Activated naive CD8-positive, alpha-beta T cell (primary cell): ENCODE results near the gene CORIN.
A peak's percentile ranks its signal among the peaks of the same experiment; 100 is the strongest.

ENCODE experiments used
- H3K27ac Mint-ChIP-seq: one replicate; pipeline ENCODE4 v1.8.0; 2021; ENCODE audit warnings: mixed read lengths
- H3K27me3 Mint-ChIP-seq: one replicate; pipeline ENCODE4 v1.8.0; 2021; ENCODE audit warnings: mixed read lengths
- H3K36me3 Mint-ChIP-seq: one replicate; pipeline ENCODE4 v1.8.0; 2021; ENCODE audit warnings: mixed read lengths
- H3K4me1 Mint-ChIP-seq: one replicate; pipeline ENCODE4 v1.8.0; 2021; ENCODE audit warnings: low read depth, mixed read lengths
- H3K4me3 Mint-ChIP-seq: one replicate; pipeline ENCODE4 v1.8.0; 2021; ENCODE audit warnings: mild to moderate bottlenecking, mixed read lengths
- H3K9me3 Mint-ChIP-seq: one replicate; pipeline ENCODE4 v1.8.0; 2021; ENCODE audit warnings: low read depth, mixed read lengths

CORIN gene

GRCh38 chr4:47848041-47848440 lies 10.2 kb upstream of the CORIN start:
- no peak overlapping the region for H3K4me3 Mint-ChIP-seq
- no peaks in the 10 kb centered on the region for H3K4me1 Mint-ChIP-seq
- no peak overlapping the region for H3K27ac Mint-ChIP-seq
- no peaks in the 10 kb centered on the region for H3K9me3 Mint-ChIP-seq
- peaks cover 37% of the 10 kb centered on the region for H3K36me3 Mint-ChIP-seq
- no peaks in the 10 kb centered on the region for H3K27me3 Mint-ChIP-seq

- H3K4me1 Mint-ChIP-seq: peaks cover 4% of the 10 kb centered on the region
- no peaks in the 10 kb centered on the region for H3K27me3 Mint-ChIP-seq
- no peaks in the 10 kb centered on the region for H3K9me3 Mint-ChIP-seq
- no peak overlapping the region for H3K27ac Mint-ChIP-seq
- H3K4me3 Mint-ChIP-seq: no peak overlapping the region
- peaks cover 20% of the 10 kb centered on the region for H3K36me3 Mint-ChIP-seq
Measured at GRCh38 chr4:47842985-47843384, 5.1 kb upstream of the CORIN start.

GRCh38 chr4:47840291-47840690 lies 2.4 kb upstream of the CORIN start:
- Mint-ChIP-seq H3K27ac (no peak overlapping the region), H3K36me3 (peaks cover 10% of the 10 kb centered on the region), H3K9me3 (no peaks in the 10 kb centered on the region), H3K27me3 (no peaks in the 10 kb centered on the region), H3K4me3 (no peak overlapping the region), H3K4me1 (peaks cover 17% of the 10 kb centered on the region)

GRCh38 chr4:47839259-47839658 lies 1.4 kb upstream of the CORIN start:
- Mint-ChIP-seq H3K27ac (no peak overlapping the region), H3K4me3 (no peak overlapping the region), H3K36me3 (peaks cover 8% of the 10 kb centered on the region), H3K9me3 (no peaks in the 10 kb centered on the region), H3K4me1 (peaks cover 17% of the 10 kb centered on the region), H3K27me3 (no peaks in the 10 kb centered on the region)

- peaks cover 17% of the 10 kb centered on the region for H3K4me1 Mint-ChIP-seq
- H3K27ac Mint-ChIP-seq: no peak overlapping the region
Measured at GRCh38 chr4:47838445-47838844, 578 bp upstream of the CORIN start.

GRCh38 chr4:47837094-47837907 lies 566 bp downstream of the CORIN start:
- H3K27ac Mint-ChIP-seq: peak overlapping the region; percentile 10
- no peaks in the 10 kb centered on the region for H3K9me3 Mint-ChIP-seq
- peak overlapping the region; percentile 87 for H3K4me3 Mint-ChIP-seq
- peaks cover 11% of the 10 kb centered on the region for H3K27me3 Mint-ChIP-seq
- no peaks in the 10 kb centered on the region for H3K36me3 Mint-ChIP-seq
- peaks cover 17% of the 10 kb centered on the region for H3K4me1 Mint-ChIP-seq

More at GRCh38 chr4:47838445-47838844, 578 bp upstream of the CORIN start:
- H3K27me3 Mint-ChIP-seq: peaks cover 5% of the 10 kb centered on the region
- peak overlapping the region; percentile 87 for H3K4me3 Mint-ChIP-seq
- H3K9me3 Mint-ChIP-seq: no peaks in the 10 kb centered on the region
- peaks cover under 1% of the 10 kb centered on the region for H3K36me3 Mint-ChIP-seq

- no peaks in the 10 kb centered on the region for H3K9me3 Mint-ChIP-seq
- H3K36me3 Mint-ChIP-seq: no peaks in the 10 kb centered on the region
- peak overlapping the region; percentile 10 for H3K27ac Mint-ChIP-seq
- H3K4me1 Mint-ChIP-seq: peaks cover 20% of the 10 kb centered on the region
- peak overlapping the region; percentile 87 for H3K4me3 Mint-ChIP-seq
- peaks cover 13% of the 10 kb centered on the region for H3K27me3 Mint-ChIP-seq
Measured at GRCh38 chr4:47836641-47837093, 1.2 kb downstream of the CORIN start.

GRCh38 chr4:47835494-47835893 lies 2.4 kb downstream of the CORIN start:
- peaks cover 20% of the 10 kb centered on the region for H3K4me1 Mint-ChIP-seq
- H3K9me3 Mint-ChIP-seq: no peaks in the 10 kb centered on the region
- no peak overlapping the region for H3K27ac Mint-ChIP-seq
- H3K4me3 Mint-ChIP-seq: peak overlapping the region; percentile 87
- peaks cover 16% of the 10 kb centered on the region for H3K27me3 Mint-ChIP-seq
- H3K36me3 Mint-ChIP-seq: no peaks in the 10 kb centered on the region

GRCh38 chr4:47831026-47831679 lies 6.7 kb downstream of the CORIN start:
- Mint-ChIP-seq H3K27ac (no peak overlapping the region), H3K4me3 (no peak overlapping the region), H3K36me3 (no peaks in the 10 kb centered on the region), H3K9me3 (no peaks in the 10 kb centered on the region), H3K4me1 (peaks cover 18% of the 10 kb centered on the region), H3K27me3 (peaks cover 22% of the 10 kb centered on the region)

GRCh38 chr4:47830265-47831025 lies 7.4 kb downstream of the CORIN start:
- H3K36me3 Mint-ChIP-seq: no peaks in the 10 kb centered on the region
- peaks cover 14% of the 10 kb centered on the region for H3K4me1 Mint-ChIP-seq

GRCh38 chr4:47829438-47829837 lies 8.4 kb downstream of the CORIN start:
- no peaks in the 10 kb centered on the region for H3K9me3 Mint-ChIP-seq
- H3K4me3 Mint-ChIP-seq: no peak overlapping the region
- no peak overlapping the region for H3K27ac Mint-ChIP-seq

More at GRCh38 chr4:47830265-47831025, 7.4 kb downstream of the CORIN start:
- Mint-ChIP-seq H3K27ac (no peak overlapping the region), H3K27me3 (peaks cover 22% of the 10 kb centered on the region), H3K9me3 (no peaks in the 10 kb centered on the region), H3K4me3 (no peak overlapping the region)

GRCh38 chr4:47827343-47828047 lies 10.4 kb downstream of the CORIN start:
- Mint-ChIP-seq H3K4me3 (no peak overlapping the region), H3K9me3 (no peaks in the 10 kb centered on the region), H3K36me3 (no peaks in the 10 kb centered on the region), H3K27ac (no peak overlapping the region), H3K27me3 (peaks cover 11% of the 10 kb centered on the region), H3K4me1 (peaks cover 16% of the 10 kb centered on the region)

More at GRCh38 chr4:47829438-47829837, 8.4 kb downstream of the CORIN start:
- peaks cover 22% of the 10 kb centered on the region for H3K27me3 Mint-ChIP-seq
- peaks cover 16% of the 10 kb centered on the region for H3K4me1 Mint-ChIP-seq
- H3K36me3 Mint-ChIP-seq: no peaks in the 10 kb centered on the region

GRCh38 chr4:47824840-47825239 lies 13.0 kb downstream of the CORIN start:
- Mint-ChIP-seq H3K4me3 (no peak overlapping the region), H3K36me3 (no peaks in the 10 kb centered on the region), H3K27me3 (peaks cover 2% of the 10 kb centered on the region), H3K27ac (no peak overlapping the region), H3K4me1 (peaks cover 13% of the 10 kb centered on the region), H3K9me3 (no peaks in the 10 kb centered on the region)

- no peaks in the 10 kb centered on the region for H3K9me3 Mint-ChIP-seq
- peaks cover 4% of the 10 kb centered on the region for H3K27me3 Mint-ChIP-seq
- H3K4me3 Mint-ChIP-seq: no peak overlapping the region
- H3K4me1 Mint-ChIP-seq: peaks cover 1% of the 10 kb centered on the region
- no peaks in the 10 kb centered on the region for H3K36me3 Mint-ChIP-seq
- no peak overlapping the region for H3K27ac Mint-ChIP-seq
Measured at GRCh38 chr4:47819178-47819577, 18.7 kb downstream of the CORIN start.
